Amygdala (tissue), 56 donors: ENCODE results near the gene AGAP3.

ENCODE experiments used
- DNase-seq, 56 donors: peaks; one replicate each; lab custom pipeline; 2025; lab: John Stamatoyannopoulos, UW

AGAP3 gene

GRCh38 chr7:151175793-151176311, 89.6 kb downstream of the AGAP3 start:
- DNase-seq = no peak

- no peak for DNase-seq
Measured at GRCh38 chr7:151176401-151176800, 90.1 kb downstream of the AGAP3 start.

DNA sequence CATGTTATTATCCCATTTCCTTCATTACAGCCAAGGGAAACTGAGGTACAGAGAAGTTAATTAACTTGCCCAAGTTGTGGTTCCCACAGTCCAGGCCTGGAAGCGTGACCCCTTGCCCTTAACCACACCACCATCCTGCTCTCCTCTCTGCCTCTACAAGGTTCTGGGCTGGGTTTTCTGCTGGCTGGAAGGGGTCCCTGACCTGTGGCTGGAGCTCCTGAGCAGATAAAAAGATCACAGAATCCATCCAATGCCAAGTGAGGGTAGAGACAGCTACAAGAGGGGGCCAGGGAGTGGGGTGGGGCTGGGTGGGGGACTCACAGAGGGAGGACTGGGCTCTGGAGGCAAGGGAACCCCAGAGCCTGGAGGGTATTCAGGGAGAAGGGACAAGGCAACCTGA, 91.0 kb downstream of the AGAP3 start:
- DNase-seq = no peak

- no peak for DNase-seq
Measured at GRCh38 chr7:151178236-151178635, 92.0 kb downstream of the AGAP3 start.

GRCh38 chr7:151178831-151179230, 92.6 kb downstream of the AGAP3 start:
- no peak for DNase-seq

GRCh38 chr7:151179287-151179860, 93.1 kb downstream of the AGAP3 start:
- DNase-seq = no peak

GRCh38 chr7:151179946-151180345, 93.7 kb downstream of the AGAP3 start:
- DNase-seq = no peak

GRCh38 chr7:151181011-151181431, 94.7 kb downstream of the AGAP3 start:
- DNase-seq = peak in 1 of 56 donors; percentile 23

GRCh38 chr7:151185762-151186639, 99.7 kb downstream of the AGAP3 start:
- DNase-seq = no peak

- no peak for DNase-seq
Measured at GRCh38 chr7:151186640-151187408, 100.5 kb downstream of the AGAP3 start, which contains the start of gene ASB10. TSS of gene ASB10 (minus strand) at chr7:151187250. CDS start at chr7:151187130, 120 bp downstream.

DNA sequence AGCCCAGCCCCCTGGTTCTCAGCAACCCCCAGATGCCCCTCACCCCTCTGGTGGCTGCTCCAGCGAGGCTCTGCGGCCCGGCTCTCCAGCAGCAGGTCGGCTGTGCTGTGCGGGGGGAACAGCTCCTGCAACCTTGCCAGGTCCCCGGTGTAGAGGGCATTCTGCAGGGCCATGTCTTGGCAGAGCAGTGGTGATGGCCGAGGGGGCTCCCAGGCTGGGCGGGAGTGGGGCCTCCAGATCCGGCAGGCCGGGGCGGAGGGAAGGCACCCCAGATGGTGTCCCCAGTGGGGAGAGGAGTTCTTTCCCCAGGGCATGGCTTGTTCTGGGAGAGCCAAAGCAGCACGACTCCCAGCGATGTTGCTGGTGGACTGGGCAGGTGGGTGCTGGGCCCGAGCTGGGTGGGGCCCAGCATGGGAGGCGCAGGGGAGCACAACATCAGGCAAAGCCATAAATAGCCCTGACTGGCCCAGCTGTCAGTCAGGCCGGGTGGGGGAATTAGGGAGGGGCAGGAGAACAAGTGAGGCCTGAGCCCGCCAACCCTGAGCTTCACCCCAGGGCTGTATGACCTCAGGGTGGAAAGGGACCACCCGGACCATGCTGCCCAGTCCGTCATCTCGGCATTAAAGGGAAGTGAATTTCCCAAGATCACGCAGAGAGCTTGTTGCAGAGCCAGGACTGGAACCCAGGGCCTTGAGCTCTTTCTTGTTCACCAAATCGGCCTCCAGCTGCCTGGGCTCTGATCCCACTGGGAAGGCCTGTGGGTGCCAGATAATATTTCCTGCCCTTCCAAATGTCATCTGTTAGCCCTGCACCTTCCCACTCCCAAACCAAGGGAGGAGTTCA, 101.4 kb downstream of the AGAP3 start:
- no peak for DNase-seq

DNA sequence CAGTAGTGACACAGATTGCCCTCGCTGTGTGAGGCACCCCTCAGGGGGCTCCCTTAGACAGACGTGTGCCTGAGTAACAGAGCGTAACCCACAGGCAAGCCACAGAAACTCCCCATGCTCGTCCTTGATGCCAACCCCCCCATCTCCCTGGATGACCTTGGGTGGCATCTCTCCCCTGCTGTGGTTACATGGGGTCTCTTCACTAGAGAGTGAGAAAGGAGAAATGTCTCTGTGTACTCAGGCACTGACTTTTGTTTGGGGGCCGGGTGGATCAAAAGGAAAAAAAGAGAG, 101.9 kb downstream of the AGAP3 start:
- DNase-seq = no peak

- no peak for DNase-seq
Measured at GRCh38 chr7:151189038-151189437, 102.8 kb downstream of the AGAP3 start.

- no peak for DNase-seq
Measured at GRCh38 chr7:151191544-151191943, 105.3 kb downstream of the AGAP3 start.

DNA sequence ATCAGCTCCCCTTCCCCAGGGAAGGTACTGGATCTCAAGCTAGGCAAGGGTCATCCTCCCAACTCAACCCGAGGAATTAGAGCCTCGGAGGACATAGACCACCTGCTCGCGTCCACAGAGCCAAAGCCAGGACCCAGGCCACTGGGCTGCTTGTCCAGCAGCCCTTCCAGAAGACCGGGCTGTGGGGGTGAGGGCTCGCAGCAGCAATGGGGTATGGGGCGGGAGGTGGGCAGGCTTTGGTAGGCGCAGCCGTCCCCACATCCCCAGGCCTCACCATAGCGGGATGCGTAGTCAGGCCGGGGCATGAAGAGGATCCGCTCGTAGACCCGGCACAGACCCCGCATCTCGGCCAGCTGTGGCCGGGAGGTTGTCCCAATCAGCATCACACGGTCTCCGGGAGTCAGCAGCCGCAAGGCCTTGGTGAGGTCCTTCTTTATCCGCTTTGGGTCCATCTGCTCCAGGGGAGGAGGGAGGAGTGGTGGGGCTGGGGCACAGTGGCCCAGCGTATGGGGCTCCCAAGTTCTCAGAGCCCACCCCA, 105.8 kb downstream of the AGAP3 start:
- DNase-seq = no peak

DNA sequence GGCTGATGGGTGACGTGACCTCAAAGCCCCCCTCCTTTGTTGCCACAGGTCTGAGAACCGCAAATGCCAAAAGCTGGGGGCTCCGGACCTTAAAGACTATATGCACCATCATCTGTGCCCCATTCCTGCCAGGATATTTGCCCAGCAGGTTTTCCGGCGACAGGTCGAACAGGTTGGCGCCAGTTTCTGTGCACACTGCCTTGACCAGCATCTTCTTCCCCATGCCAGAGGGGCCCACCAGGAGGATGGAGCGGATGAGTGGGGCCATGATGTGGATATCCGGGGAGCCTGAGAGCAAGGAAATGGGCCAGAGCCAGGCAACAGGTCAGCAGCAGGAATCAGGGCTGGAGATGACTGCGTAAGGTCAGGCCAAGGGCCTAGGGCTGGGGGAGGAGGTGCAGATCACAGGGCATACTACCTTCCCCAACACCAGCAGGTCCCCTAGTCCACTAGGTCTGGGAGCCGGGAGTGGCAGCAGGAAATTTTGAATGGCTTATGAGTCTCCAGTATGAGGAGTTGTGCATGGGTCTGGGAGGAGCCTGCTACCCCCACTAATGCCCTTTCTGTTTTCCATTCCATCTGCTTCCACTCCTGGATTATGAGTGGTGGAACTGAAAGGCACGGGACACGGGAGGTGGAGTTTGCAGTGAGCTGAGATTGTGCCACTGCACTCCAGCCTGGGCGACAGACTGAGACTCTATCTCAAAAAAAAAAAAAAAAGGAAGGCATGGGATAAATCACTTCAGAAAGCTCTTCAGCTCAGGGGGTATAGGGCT, 107.1 kb downstream of the AGAP3 start:
- no peak for DNase-seq
